HG03280 (cell line): ENCODE data around the gene RNGTT.
A peak's percentile ranks its signal among the peaks of the same experiment; 100 is the strongest.

Source experiments
- ATAC-seq: cut with Tn5 transposase; IDR thresholded peaks from one replicate; pipeline ENCODE4 v1.9.1; 2021; ENCODE audit warnings: mild to moderate bottlenecking, moderate library complexity; ENCODE audit not compliant: unreplicated experiment

The RNGTT gene

DNA sequence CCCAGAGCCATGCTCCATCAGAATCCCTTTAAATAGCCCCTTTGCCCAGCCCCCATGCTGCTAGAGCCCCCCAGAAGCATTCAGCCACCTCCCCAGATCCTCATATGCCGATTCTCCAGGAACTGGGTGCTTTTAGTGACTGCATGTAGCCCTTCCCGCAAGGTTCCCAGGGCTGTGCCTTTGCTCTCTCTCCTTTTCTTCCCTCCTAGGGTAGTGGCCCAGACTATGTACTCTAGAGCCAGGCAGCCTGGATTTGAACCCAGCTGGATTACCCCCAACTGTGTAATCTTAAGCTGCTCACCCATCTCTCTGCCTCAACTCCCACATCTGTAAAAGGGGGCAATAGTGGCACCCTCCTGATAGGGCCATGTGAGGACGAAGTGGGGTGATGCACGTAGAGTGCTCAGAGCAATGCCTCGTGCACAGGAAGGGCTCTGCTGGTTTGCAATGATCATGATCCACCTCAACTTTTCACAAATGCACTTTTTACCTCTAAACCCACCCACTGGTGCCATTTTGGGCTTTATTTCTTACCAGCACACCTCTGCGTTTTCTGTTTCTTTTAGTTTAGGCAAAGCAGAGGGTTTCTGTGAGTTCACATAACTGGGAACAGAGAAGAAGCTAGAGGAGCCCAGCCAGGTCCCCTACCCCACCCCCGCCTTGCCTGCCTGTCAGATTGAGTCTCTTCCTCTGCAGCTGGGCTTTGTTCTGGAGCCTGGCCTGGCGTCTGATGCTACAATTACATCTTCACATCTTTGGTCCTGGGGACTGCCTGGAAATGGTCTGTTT, 396.5 kb downstream of the RNGTT start:
- ATAC-seq = peak; percentile 59

DNA sequence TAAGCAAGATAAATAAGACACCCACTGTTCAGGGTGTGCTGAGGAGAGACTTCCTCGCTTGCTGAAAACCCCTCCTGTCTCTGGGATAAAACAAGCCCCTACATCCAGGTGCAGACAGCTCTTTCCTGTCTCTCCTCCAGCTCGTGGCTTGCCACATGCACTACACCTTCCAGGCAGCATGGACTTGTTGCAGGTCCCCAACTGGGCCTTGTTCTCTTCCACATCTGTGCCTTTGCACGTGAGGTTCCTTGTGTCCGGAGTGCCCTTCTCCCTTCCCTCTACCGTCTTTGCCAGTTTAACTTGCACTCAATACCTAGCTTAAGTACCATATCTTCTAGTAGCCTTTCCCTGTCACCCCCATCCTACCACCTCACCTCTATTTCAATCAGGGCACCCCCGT, 397.6 kb downstream of the RNGTT start:
- no peak for ATAC-seq

- ATAC-seq = no peak
Observed at GRCh38 chr6:88565409-88565811, 398.0 kb downstream of the RNGTT start.

- ATAC-seq = no peak
Observed at GRCh38 chr6:88563277-88563625, 400.2 kb downstream of the RNGTT start.

DNA sequence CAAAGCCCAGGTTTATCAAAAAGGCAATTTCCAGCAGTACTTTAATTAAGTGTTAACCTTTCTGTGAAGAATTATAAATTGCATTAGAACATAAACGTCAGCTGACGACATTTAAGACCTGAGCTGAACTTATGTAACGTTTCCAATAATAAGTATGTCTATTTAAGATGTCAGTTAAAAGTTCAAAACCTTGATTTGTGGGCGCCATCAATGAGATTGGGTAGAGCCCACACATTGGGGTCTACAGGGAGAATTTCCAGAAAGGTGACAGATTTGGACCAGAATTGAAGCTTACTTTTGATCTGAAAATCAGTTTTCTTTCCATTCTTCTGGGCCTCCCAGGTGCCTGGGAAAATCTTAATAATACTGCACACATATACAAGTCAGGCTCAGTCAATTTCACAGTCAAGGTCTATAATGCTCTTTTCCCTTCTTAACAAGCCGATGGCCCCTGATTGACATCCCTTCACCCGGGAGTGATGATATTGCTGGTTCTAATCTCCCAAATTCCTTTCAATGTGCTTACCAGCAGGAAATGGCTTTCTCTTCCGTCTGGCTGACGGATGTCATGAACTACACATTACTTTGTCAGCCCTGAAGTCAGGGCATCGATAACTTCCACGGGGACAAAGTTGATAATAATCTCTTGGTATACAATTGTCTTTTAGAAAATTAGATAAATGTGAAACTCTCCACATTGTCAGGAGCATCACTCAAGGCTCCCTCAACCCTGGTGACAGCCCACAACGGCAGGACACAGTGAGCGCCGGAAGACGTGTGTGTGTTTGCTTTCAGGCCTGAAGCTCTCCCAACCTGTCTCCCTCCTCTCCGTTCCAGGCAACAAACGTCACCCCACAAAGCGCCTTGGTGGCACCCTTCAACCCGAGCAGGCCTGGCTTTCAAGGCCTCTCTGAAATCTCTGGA, 400.8 kb downstream of the RNGTT start:
- ATAC-seq = no peak

DNA sequence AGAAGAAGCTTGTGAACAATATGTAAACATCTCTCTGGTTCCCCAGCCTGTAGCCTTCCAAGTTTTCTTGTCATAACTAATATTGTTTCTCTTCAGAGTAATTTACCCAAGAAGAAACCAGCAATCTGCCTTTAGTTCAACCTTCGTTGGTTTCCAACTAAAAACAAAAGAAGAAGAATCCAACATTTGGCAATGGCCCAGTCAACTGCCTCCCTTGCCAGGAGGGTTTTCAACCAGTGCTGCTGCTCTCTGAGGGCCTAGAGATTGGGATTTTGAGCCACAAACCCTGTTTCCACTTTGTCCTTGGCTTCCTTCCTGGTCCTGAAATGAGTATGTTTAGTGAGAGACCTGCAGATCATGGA, 401.5 kb downstream of the RNGTT start:
- ATAC-seq = no peak

- no peak for ATAC-seq
Observed at GRCh38 chr6:88561034-88561953, 402.1 kb downstream of the RNGTT start.
